WTC11 (cell line): Measurements from ENCODE around the gene MAGI2.

ENCODE experiments used
- TF ChIP-seq, protein P1 (sequence below): fragments of 250-450 bp; sonication (Bioruptor Pico); conservative IDR thresholded peaks from 2 replicates; pipeline ENCODE4 v1.9.0; 2021; ENCODE audit warnings: mild to moderate bottlenecking
- TF ChIP-seq, protein P2 (sequence below): fragments of 200-600 bp; IDR thresholded peaks from 2 replicates; pipeline ENCODE4 v1.8.0; 2022; ENCODE audit warnings: antibody characterized with exemption
- TF ChIP-seq, protein P3 (sequence below): sonication (generic); formaldehyde crosslinking; IDR thresholded peaks from 2 replicates; pipeline ENCODE4 v1.8.1; 2023; ENCODE audit warnings: mild to moderate bottlenecking, missing genetic modification reagents, moderate library complexity
- TF ChIP-seq, protein P4 (sequence below): sonication (generic); formaldehyde crosslinking; IDR thresholded peaks from 2 replicates; pipeline ENCODE4 v1.8.1; 2023; ENCODE audit warnings: mild to moderate bottlenecking, missing genetic modification reagents, borderline replicate concordance

DNA sequence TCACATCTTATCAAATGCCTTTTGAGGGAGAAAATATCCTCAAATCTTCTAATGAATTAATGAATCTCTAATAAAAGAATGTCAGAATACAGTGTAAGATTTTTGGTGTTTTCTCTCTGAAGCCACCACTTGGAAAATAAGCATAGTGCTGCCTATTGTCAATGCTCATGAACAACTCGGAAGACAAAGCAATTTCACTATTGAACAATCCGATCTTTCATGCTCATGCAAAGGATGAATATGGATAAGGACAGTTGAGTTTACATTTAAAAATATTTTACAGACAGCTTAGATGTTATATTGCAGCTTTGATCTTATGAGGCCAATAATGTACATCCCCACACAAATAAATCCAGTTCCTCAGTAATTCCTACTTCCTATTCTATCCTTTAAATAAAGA lies 40.6 kb downstream of the MAGI2 start:
- TF ChIP-seq, protein P1, sequence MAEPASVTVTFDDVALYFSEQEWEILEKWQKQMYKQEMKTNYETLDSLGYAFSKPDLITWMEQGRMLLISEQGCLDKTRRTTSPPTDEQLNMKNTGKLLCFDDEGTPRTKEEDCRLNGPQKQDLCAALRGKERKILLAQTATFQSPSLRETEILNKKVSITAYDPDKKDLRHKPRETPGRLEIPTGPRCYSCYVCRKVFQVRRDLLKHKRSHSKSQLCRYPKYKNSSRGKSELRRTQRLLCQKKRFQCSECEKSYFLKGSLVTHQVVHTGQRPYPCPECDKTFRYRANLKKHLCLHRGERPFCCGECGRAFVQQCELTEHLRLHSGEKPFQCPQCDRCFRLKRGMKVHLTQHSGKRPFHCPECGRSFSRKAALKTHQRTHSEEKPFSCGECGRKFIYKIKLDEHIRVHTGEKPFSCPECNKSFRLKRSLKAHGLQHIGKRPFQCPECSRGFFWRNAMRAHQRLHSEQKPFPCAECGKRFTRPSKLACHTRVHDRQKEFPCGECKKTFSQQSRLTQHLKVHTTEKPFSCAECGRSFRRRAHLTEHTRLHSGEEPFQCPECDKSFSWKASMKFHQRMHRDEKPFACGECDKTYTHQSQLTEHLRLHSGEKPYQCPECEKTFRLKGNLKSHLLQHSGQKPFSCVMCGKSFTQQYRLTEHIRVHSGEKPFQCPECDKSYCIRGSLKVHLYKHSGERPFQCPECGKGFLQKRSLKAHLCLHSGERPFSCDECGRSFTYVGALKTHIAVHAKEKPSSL (CRISPR knock-in tag): no peak
- TF ChIP-seq, protein P2, sequence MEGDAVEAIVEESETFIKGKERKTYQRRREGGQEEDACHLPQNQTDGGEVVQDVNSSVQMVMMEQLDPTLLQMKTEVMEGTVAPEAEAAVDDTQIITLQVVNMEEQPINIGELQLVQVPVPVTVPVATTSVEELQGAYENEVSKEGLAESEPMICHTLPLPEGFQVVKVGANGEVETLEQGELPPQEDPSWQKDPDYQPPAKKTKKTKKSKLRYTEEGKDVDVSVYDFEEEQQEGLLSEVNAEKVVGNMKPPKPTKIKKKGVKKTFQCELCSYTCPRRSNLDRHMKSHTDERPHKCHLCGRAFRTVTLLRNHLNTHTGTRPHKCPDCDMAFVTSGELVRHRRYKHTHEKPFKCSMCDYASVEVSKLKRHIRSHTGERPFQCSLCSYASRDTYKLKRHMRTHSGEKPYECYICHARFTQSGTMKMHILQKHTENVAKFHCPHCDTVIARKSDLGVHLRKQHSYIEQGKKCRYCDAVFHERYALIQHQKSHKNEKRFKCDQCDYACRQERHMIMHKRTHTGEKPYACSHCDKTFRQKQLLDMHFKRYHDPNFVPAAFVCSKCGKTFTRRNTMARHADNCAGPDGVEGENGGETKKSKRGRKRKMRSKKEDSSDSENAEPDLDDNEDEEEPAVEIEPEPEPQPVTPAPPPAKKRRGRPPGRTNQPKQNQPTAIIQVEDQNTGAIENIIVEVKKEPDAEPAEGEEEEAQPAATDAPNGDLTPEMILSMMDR: no peak
- TF ChIP-seq, protein P3, sequence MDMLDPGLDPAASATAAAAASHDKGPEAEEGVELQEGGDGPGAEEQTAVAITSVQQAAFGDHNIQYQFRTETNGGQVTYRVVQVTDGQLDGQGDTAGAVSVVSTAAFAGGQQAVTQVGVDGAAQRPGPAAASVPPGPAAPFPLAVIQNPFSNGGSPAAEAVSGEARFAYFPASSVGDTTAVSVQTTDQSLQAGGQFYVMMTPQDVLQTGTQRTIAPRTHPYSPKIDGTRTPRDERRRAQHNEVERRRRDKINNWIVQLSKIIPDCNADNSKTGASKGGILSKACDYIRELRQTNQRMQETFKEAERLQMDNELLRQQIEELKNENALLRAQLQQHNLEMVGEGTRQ: no peak
- TF ChIP-seq, protein P4, sequence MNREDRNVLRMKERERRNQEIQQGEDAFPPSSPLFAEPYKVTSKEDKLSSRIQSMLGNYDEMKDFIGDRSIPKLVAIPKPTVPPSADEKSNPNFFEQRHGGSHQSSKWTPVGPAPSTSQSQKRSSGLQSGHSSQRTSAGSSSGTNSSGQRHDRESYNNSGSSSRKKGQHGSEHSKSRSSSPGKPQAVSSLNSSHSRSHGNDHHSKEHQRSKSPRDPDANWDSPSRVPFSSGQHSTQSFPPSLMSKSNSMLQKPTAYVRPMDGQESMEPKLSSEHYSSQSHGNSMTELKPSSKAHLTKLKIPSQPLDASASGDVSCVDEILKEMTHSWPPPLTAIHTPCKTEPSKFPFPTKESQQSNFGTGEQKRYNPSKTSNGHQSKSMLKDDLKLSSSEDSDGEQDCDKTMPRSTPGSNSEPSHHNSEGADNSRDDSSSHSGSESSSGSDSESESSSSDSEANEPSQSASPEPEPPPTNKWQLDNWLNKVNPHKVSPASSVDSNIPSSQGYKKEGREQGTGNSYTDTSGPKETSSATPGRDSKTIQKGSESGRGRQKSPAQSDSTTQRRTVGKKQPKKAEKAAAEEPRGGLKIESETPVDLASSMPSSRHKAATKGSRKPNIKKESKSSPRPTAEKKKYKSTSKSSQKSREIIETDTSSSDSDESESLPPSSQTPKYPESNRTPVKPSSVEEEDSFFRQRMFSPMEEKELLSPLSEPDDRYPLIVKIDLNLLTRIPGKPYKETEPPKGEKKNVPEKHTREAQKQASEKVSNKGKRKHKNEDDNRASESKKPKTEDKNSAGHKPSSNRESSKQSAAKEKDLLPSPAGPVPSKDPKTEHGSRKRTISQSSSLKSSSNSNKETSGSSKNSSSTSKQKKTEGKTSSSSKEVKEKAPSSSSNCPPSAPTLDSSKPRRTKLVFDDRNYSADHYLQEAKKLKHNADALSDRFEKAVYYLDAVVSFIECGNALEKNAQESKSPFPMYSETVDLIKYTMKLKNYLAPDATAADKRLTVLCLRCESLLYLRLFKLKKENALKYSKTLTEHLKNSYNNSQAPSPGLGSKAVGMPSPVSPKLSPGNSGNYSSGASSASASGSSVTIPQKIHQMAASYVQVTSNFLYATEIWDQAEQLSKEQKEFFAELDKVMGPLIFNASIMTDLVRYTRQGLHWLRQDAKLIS (CRISPR knock-in tag): no peak
